Nephron progenitor cell (in vitro differentiated cells): ENCODE measurements around the gene TAF1B.

ENCODE experiments used
- DNase-seq: peaks from one replicate; pipeline ENCODE4 v3.0.0; 2021
- H3K27ac Mint-ChIP-seq: 2 replicates; pipeline ENCODE4 v1.8.0; 2021; ENCODE audit warnings: mild to moderate bottlenecking, moderate library complexity, mixed read lengths
- H3K27me3 Mint-ChIP-seq: 2 replicates; pipeline ENCODE4 v1.8.0; 2021; ENCODE audit warnings: mild to moderate bottlenecking, low read depth, mixed read lengths; ENCODE audit not compliant: poor library complexity
- H3K36me3 Mint-ChIP-seq: 2 replicates; pipeline ENCODE4 v1.8.0; 2021; ENCODE audit warnings: low read depth, mixed read lengths
- H3K4me1 Mint-ChIP-seq: 2 replicates; pipeline ENCODE4 v1.8.0; 2021; ENCODE audit warnings: mixed read lengths
- H3K4me3 Mint-ChIP-seq: 2 replicates; pipeline ENCODE4 v1.8.0; 2021; ENCODE audit warnings: mild to moderate bottlenecking, moderate library complexity, mixed read lengths
- H3K9me3 Mint-ChIP-seq: 2 replicates; pipeline ENCODE4 v1.8.0; 2021; ENCODE audit warnings: mild to moderate bottlenecking, moderate library complexity, mixed read lengths
- CTCF ChIP-seq: fragments of 200-600 bp; sonication (generic); IDR thresholded peaks from 2 replicates; pipeline ENCODE4 v1.5.0; 2021; ENCODE audit warnings: antibody characterized with exemption

The TAF1B gene

GRCh38 chr2:9815076-9815475 is 28.2 kb upstream of the TAF1B start:
- Mint-ChIP-seq H3K36me3 (no peaks in the 10 kb centered on the region), H3K9me3 (no peaks in the 10 kb centered on the region), H3K27me3 (peaks cover 9% of the 10 kb centered on the region), H3K4me1 (peaks cover 29% of the 10 kb centered on the region), H3K27ac (no peak overlapping the region), H3K4me3 (no peak overlapping the region)
- TF ChIP-seq CTCF: no peak
- no peak for DNase-seq

DNA sequence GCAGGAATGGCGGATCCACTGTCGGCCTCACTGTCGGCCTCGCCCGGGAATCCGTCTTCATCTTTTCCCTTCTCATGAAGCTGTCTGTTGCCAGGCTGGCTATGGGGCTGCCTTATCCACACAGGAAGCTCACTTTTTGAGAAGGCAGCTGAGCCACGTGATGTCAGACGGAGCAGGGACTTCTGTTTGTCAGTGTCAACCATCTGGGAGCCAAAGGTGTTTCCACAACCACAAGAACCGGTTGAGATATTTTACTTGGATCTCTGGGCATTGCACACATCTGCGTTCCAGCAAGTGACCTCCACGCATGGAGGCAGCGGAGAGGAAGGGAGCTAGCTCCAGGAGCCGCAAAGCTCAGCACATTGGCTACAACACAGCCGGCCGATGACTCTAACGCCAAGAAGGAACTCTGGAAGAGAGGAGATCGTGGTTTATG is 27.4 kb upstream of the TAF1B start:
- Mint-ChIP-seq H3K4me3 (no peak overlapping the region), H3K27ac (peak overlapping the region; percentile 4), H3K36me3 (no peaks in the 10 kb centered on the region), H3K9me3 (no peaks in the 10 kb centered on the region), H3K27me3 (peaks cover 9% of the 10 kb centered on the region), H3K4me1 (peaks cover 21% of the 10 kb centered on the region)
- DNase-seq: no peak
- TF ChIP-seq CTCF: no peak

GRCh38 chr2:9818097-9818496 is 25.2 kb upstream of the TAF1B start:
- Mint-ChIP-seq H3K9me3 (no peaks in the 10 kb centered on the region), H3K4me1 (peaks cover 14% of the 10 kb centered on the region), H3K27me3 (peaks cover 17% of the 10 kb centered on the region), H3K27ac (no peak overlapping the region), H3K36me3 (no peaks in the 10 kb centered on the region), H3K4me3 (no peak overlapping the region)
- DNase-seq: no peak
- no peak for TF ChIP-seq CTCF

- Mint-ChIP-seq H3K27ac (no peak overlapping the region), H3K27me3 (peaks cover 12% of the 10 kb centered on the region), H3K4me1 (peaks cover 6% of the 10 kb centered on the region), H3K36me3 (no peaks in the 10 kb centered on the region), H3K9me3 (no peaks in the 10 kb centered on the region), H3K4me3 (no peak overlapping the region)
- no peak for DNase-seq
- no peak for TF ChIP-seq CTCF
Observed at GRCh38 chr2:9819551-9819950, 23.7 kb upstream of the TAF1B start.

GRCh38 chr2:9820020-9820973 is 23.0 kb upstream of the TAF1B start:
- no peak for TF ChIP-seq CTCF
- H3K9me3 Mint-ChIP-seq: no peaks in the 10 kb centered on the region
- H3K4me1 Mint-ChIP-seq: peaks cover 6% of the 10 kb centered on the region
- peaks cover 12% of the 10 kb centered on the region for H3K27me3 Mint-ChIP-seq
- H3K36me3 Mint-ChIP-seq: no peaks in the 10 kb centered on the region
- H3K27ac Mint-ChIP-seq: no peak overlapping the region
- no peak overlapping the region for H3K4me3 Mint-ChIP-seq
- DNase-seq: no peak
